Activated B cell treated with CpG ODN at 0.5 μM for 24 hours (primary cell): ENCODE measurements around the gene MRPL14. TPM values are rescaled to one million over a fixed set of nuclear protein-coding genes. Genes with fewer than 3 reads are reported as not detected.

Experiments used
- ATAC-seq: fragments of 200-7000 bp; cut with Tn5 transposase; one replicate; pipeline ENCODE4 v1.10.0; 2021; ENCODE audit warnings: low read depth, mild to moderate bottlenecking, moderate library complexity
- CTCF ChIA-PET: fragments of 350-600 bp; sonication (Branson Sonifier 250); formaldehyde crosslinking; loops from one replicate; lab custom pipeline; 2021; ENCODE audit warnings: antibody characterized with exemption; lab: Charles Lee
- POLR2A ChIA-PET: fragments of 350-600 bp; sonication (Branson Sonifier 250); formaldehyde crosslinking; loops from one replicate; lab custom pipeline; 2021; ENCODE audit warnings: antibody characterized with exemption; lab: Charles Lee
- DNase-seq: peaks from one replicate; pipeline ENCODE4 v3.0.0; 2022
- H3K27ac Mint-ChIP-seq: one replicate; pipeline ENCODE4 v1.8.0; 2020; ENCODE audit warnings: mixed read lengths
- H3K27me3 Mint-ChIP-seq: one replicate; pipeline ENCODE4 v1.8.0; 2021; ENCODE audit warnings: mixed read lengths
- H3K36me3 Mint-ChIP-seq: one replicate; pipeline ENCODE4 v1.8.0; 2021; ENCODE audit warnings: low read depth, mixed read lengths
- H3K4me1 Mint-ChIP-seq: one replicate; pipeline ENCODE4 v1.8.0; 2021; ENCODE audit warnings: mixed read lengths
- H3K4me3 Mint-ChIP-seq: one replicate; pipeline ENCODE4 v1.8.0; 2020; ENCODE audit warnings: mild to moderate bottlenecking, mixed read lengths
- H3K9me3 Mint-ChIP-seq: one replicate; pipeline ENCODE4 v1.8.0; 2020; ENCODE audit warnings: mixed read lengths
- CTCF ChIP-seq: fragments of 200-600 bp; IDR thresholded peaks from one replicate; pipeline ENCODE4 v1.8.0; 2022; ENCODE audit warnings: antibody characterized with exemption, mild to moderate bottlenecking
- intact Hi-C: fragments of 100-400 bp; cut with micrococcal nuclease; formaldehyde crosslinking; loops from one replicate; pipeline ENCODE4 v1.15.1; 2024
- total RNA-seq: library from RNA; stranded (reverse); gene quantifications from 2 replicates; pipeline ENCODE4 v1.2.3, GENCODE V29; 2022

Gene MRPL14
- total RNA-seq, 1 donor from 2014 or later: 45.5 TPM

- TF ChIP-seq CTCF: no peak
- Mint-ChIP-seq H3K27ac (no peak overlapping the region), H3K27me3 (no peaks in the 10 kb centered on the region), H3K9me3 (no peaks in the 10 kb centered on the region), H3K4me3 (no peak overlapping the region), H3K4me1 (no peaks in the 10 kb centered on the region), H3K36me3 (peaks cover 2% of the 10 kb centered on the region)
- intact Hi-C loops: no loop called here
- ATAC-seq: no peak
- DNase-seq: no peak
- ChIA-PET POLR2A (interaction anchor here (0.7 kb wide), 1 partner anchor 11 kb away, joined by 8 read pairs; no protein-coding TSS in a partner anchor), CTCF (no interaction called here)
Observed at GRCh38 chr6:44084231-44085014, 42.8 kb downstream of the MRPL14 start.

- Mint-ChIP-seq H3K9me3 (no peaks in the 10 kb centered on the region), H3K4me3 (no peak overlapping the region), H3K36me3 (no peaks in the 10 kb centered on the region), H3K27me3 (peaks cover 12% of the 10 kb centered on the region), H3K27ac (no peak overlapping the region), H3K4me1 (no peaks in the 10 kb centered on the region)
- ChIA-PET POLR2A (no interaction called here), CTCF (interaction anchor here (1.4 kb wide), 1 partner anchor 314 kb away, joined by 3 read pairs; no protein-coding TSS in a partner anchor)
- ATAC-seq (no peak), DNase-seq (no peak)
- intact Hi-C loops: no loop called here
- TF ChIP-seq CTCF: no peak
Observed at GRCh38 chr6:44082872-44083321, 44.4 kb downstream of the MRPL14 start.

GRCh38 chr6:44081753-44082152 lies 45.5 kb downstream of the MRPL14 start:
- intact Hi-C loops: no loop called here
- POLR2A ChIA-PET: no interaction called here

GRCh38 chr6:44080561-44081521 lies 46.4 kb downstream of the MRPL14 start:
- POLR2A ChIA-PET: interaction anchor here (0.7 kb wide), 1 partner anchor 317 kb away, joined by 4 read pairs; no protein-coding TSS in a partner anchor
- Mint-ChIP-seq H3K9me3 (no peaks in the 10 kb centered on the region), H3K4me3 (no peak overlapping the region), H3K4me1 (peaks cover 2% of the 10 kb centered on the region), H3K36me3 (no peaks in the 10 kb centered on the region), H3K27me3 (peaks cover 14% of the 10 kb centered on the region), H3K27ac (no peak overlapping the region)
- no peak for DNase-seq
- CTCF ChIA-PET: interaction anchor here (1.0 to 4.0 kb wide), 4 partner anchors 311 to 414 kb away, joined by 3 to 52 read pairs (median 4); partner anchors contain the start of gene VEGFA
- intact Hi-C loops: no loop called here
- TF ChIP-seq CTCF: no peak
- no peak for ATAC-seq

More at GRCh38 chr6:44081753-44082152, 45.5 kb downstream of the MRPL14 start:
- TF ChIP-seq CTCF: no peak
- H3K4me1 Mint-ChIP-seq: peaks cover under 1% of the 10 kb centered on the region
- H3K27ac Mint-ChIP-seq: no peak overlapping the region
- ATAC-seq: no peak
- CTCF ChIA-PET: no interaction called here
- no peaks in the 10 kb centered on the region for H3K9me3 Mint-ChIP-seq
- no peak overlapping the region for H3K4me3 Mint-ChIP-seq
- no peak for DNase-seq
- no peaks in the 10 kb centered on the region for H3K36me3 Mint-ChIP-seq
- peaks cover 14% of the 10 kb centered on the region for H3K27me3 Mint-ChIP-seq
